Mesendoderm (in vitro differentiated cells): ENCODE measurements around the gene ARHGAP22.

ENCODE experiments used
- DNase-seq: peaks from one replicate; pipeline ENCODE4 v3.0.0; 2013
- H2AK5ac ChIP-seq: 2 replicates; pipeline ENCODE4 v1.6.1; 2013; ENCODE audit warnings: low read length, inconsistent platforms
- H2BK120ac ChIP-seq: 2 replicates; pipeline ENCODE4 v1.6.1; 2013; ENCODE audit warnings: low read depth, mild to moderate bottlenecking, low read length, moderate library complexity, mixed read lengths
- H2BK15ac ChIP-seq: replicated peaks from 2 replicates; pipeline ENCODE4 v1.6.1; 2013; ENCODE audit warnings: low read depth, mild to moderate bottlenecking, moderate library complexity
- H2BK5ac ChIP-seq: 2 replicates; pipeline ENCODE4 v1.6.1; 2013; ENCODE audit warnings: low read length, inconsistent platforms
- H3K18ac ChIP-seq: 2 replicates; pipeline ENCODE4 v1.6.1; 2013; ENCODE audit warnings: mild to moderate bottlenecking, low read length, mixed read lengths
- H3K23ac ChIP-seq: one replicate; pipeline ENCODE4 v1.6.1; 2013; ENCODE audit warnings: low read length
- H3K27ac ChIP-seq: 2 replicates; pipeline ENCODE4 v1.5.1; 2013; ENCODE audit warnings: low read depth, mild to moderate bottlenecking, inconsistent platforms, low read length, moderate library complexity
- H3K27me3 ChIP-seq: 2 replicates; pipeline ENCODE4 v1.6.1; 2013; ENCODE audit warnings: low read length, control low read depth, mild to moderate bottlenecking, inconsistent platforms; ENCODE audit not compliant: insufficient read depth, poor library complexity
- H3K36me3 ChIP-seq: 2 replicates; pipeline ENCODE4 v1.6.1; 2013; ENCODE audit warnings: low read length, inconsistent platforms; ENCODE audit not compliant: control insufficient read depth, insufficient read depth
- H3K4ac ChIP-seq: one replicate; pipeline ENCODE4 v1.6.1; 2013; ENCODE audit warnings: low read depth, mild to moderate bottlenecking, low read length, moderate library complexity
- H3K4me1 ChIP-seq: 2 replicates; pipeline ENCODE4 v1.6.1; 2013; ENCODE audit warnings: low read depth, low read length, inconsistent platforms; ENCODE audit not compliant: control insufficient read depth
- H3K4me2 ChIP-seq: 2 replicates; pipeline ENCODE4 v1.6.1; 2013; ENCODE audit warnings: low read length
- H3K4me3 ChIP-seq: 2 replicates; pipeline ENCODE4 v1.5.1; 2013; ENCODE audit warnings: mild to moderate bottlenecking, low read length
- H3K56ac ChIP-seq: one replicate; pipeline ENCODE4 v1.6.1; 2013; ENCODE audit warnings: low read length
- H3K79me1 ChIP-seq: 2 replicates; pipeline ENCODE4 v1.6.1; 2013; ENCODE audit warnings: low read length, inconsistent platforms
- H3K79me2 ChIP-seq: 2 replicates; pipeline ENCODE4 v1.6.1; 2013; ENCODE audit warnings: mild to moderate bottlenecking, low read length; ENCODE audit not compliant: control insufficient read depth, insufficient read depth
- H3K9ac ChIP-seq: 2 replicates; pipeline ENCODE4 v1.6.1; 2013; ENCODE audit warnings: low read length, inconsistent platforms
- H4K5ac ChIP-seq: one replicate; pipeline ENCODE4 v1.6.1; 2013; ENCODE audit warnings: low read length
- H4K8ac ChIP-seq: one replicate; pipeline ENCODE4 v1.6.1; 2013; ENCODE audit warnings: low read depth, mild to moderate bottlenecking, control low read depth, low read length, moderate library complexity
- WGBS: extraction: QIAGEN DNeasy Blood & Tissue Kit; methylation state at CpG from one replicate; pipeline ENCODE4 v1.1.7; 2013; ENCODE audit warnings: low lambda C conversion rate, missing lambda C conversion rate; ENCODE audit not compliant: insufficient coverage; ENCODE audit errors: extremely low coverage; 5-methylcytosine and 5-hydroxymethylcytosine counted together

Gene ARHGAP22

GRCh38 chr10:48609441-48609840 is 4.6 kb upstream of the ARHGAP22 start:
- Histone ChIP-seq H3K4me3 (no peak overlapping the region), H3K18ac (no peak overlapping the region), H4K8ac (no peak overlapping the region), H3K9ac (no peak overlapping the region), H3K56ac (no peak overlapping the region), H2BK15ac (no peak overlapping the region), H3K4ac (no peak overlapping the region), H4K5ac (no peak overlapping the region), H2BK5ac (no peak overlapping the region), H2AK5ac (no peak overlapping the region), H3K4me1 (no peaks in the 10 kb centered on the region), H3K79me2 (no peaks in the 10 kb centered on the region), H3K23ac (no peak overlapping the region), H3K4me2 (no peak overlapping the region), H3K79me1 (no peaks in the 10 kb centered on the region), H2BK120ac (no peak overlapping the region), H3K27me3 (no peaks in the 10 kb centered on the region), H3K27ac (no peak overlapping the region), H3K36me3 (no peaks in the 10 kb centered on the region)
- no peak for DNase-seq
- WGBS = no CpG with 5 or more reads among the region's 5 CpGs

- Histone ChIP-seq H3K79me1 (no peaks in the 10 kb centered on the region), H3K4me1 (no peaks in the 10 kb centered on the region), H3K4ac (no peak overlapping the region), H3K4me3 (no peak overlapping the region), H3K23ac (no peak overlapping the region), H3K79me2 (no peaks in the 10 kb centered on the region), H3K56ac (no peak overlapping the region), H4K8ac (no peak overlapping the region), H3K18ac (no peak overlapping the region), H3K27me3 (no peaks in the 10 kb centered on the region), H2AK5ac (no peak overlapping the region), H3K27ac (no peak overlapping the region), H2BK5ac (no peak overlapping the region), H2BK15ac (no peak overlapping the region), H3K36me3 (no peaks in the 10 kb centered on the region), H3K9ac (no peak overlapping the region), H4K5ac (no peak overlapping the region), H2BK120ac (no peak overlapping the region), H3K4me2 (no peak overlapping the region)
- no peak for DNase-seq
Observed at GRCh38 chr10:48608976-48609375, 4.1 kb upstream of the ARHGAP22 start.

- no peak overlapping the region for H2BK120ac ChIP-seq
- no peaks in the 10 kb centered on the region for H3K79me1 ChIP-seq
- H3K27me3 ChIP-seq = no peaks in the 10 kb centered on the region
- DNase-seq = peak; percentile 79
- no peaks in the 10 kb centered on the region for H3K79me2 ChIP-seq
- H4K8ac ChIP-seq = no peak overlapping the region
- H2AK5ac ChIP-seq = no peak overlapping the region
- no peak overlapping the region for H2BK15ac ChIP-seq
- H3K4me3 ChIP-seq = no peak overlapping the region
- H2BK5ac ChIP-seq = no peak overlapping the region
- no peak overlapping the region for H4K5ac ChIP-seq
- H3K4me1 ChIP-seq = no peaks in the 10 kb centered on the region
- WGBS = no CpG with 5 or more reads among the region's 3 CpGs
- no peak overlapping the region for H3K9ac ChIP-seq
- H3K27ac ChIP-seq = no peak overlapping the region
- H3K4me2 ChIP-seq = no peak overlapping the region
- no peak overlapping the region for H3K23ac ChIP-seq
- no peak overlapping the region for H3K4ac ChIP-seq
- H3K56ac ChIP-seq = no peak overlapping the region
- H3K36me3 ChIP-seq = no peaks in the 10 kb centered on the region
- no peak overlapping the region for H3K18ac ChIP-seq
Observed at GRCh38 chr10:48608279-48608681, 3.4 kb upstream of the ARHGAP22 start.

- Histone ChIP-seq H3K18ac (no peak overlapping the region), H2AK5ac (no peak overlapping the region), H3K4me2 (no peak overlapping the region), H4K5ac (no peak overlapping the region), H3K79me1 (no peaks in the 10 kb centered on the region), H3K4ac (no peak overlapping the region), H3K27ac (no peak overlapping the region), H2BK120ac (no peak overlapping the region), H3K56ac (no peak overlapping the region), H3K4me3 (no peak overlapping the region), H2BK5ac (no peak overlapping the region), H3K9ac (no peak overlapping the region), H3K79me2 (no peaks in the 10 kb centered on the region), H3K4me1 (no peaks in the 10 kb centered on the region), H2BK15ac (no peak overlapping the region), H3K27me3 (no peaks in the 10 kb centered on the region), H4K8ac (no peak overlapping the region), H3K23ac (no peak overlapping the region), H3K36me3 (no peaks in the 10 kb centered on the region)
- no CpG with 5 or more reads among the region's 6 CpGs for WGBS
- DNase-seq = no peak
Observed at GRCh38 chr10:48607356-48608278, 2.7 kb upstream of the ARHGAP22 start.

GRCh38 chr10:48606530-48607355 is 1.9 kb upstream of the ARHGAP22 start:
- no peak overlapping the region for H3K27ac ChIP-seq
- H3K18ac ChIP-seq = no peak overlapping the region

More at GRCh38 chr10:48606530-48607355, 1.9 kb upstream of the ARHGAP22 start:
- Histone ChIP-seq H3K27me3 (no peaks in the 10 kb centered on the region), H2BK15ac (no peak overlapping the region), H3K79me2 (no peaks in the 10 kb centered on the region), H3K4ac (no peak overlapping the region), H4K5ac (no peak overlapping the region), H3K36me3 (no peaks in the 10 kb centered on the region), H2AK5ac (no peak overlapping the region), H3K4me2 (no peak overlapping the region), H4K8ac (no peak overlapping the region), H3K4me1 (no peaks in the 10 kb centered on the region), H3K9ac (no peak overlapping the region), H3K23ac (no peak overlapping the region), H3K79me1 (no peaks in the 10 kb centered on the region), H3K4me3 (no peak overlapping the region), H3K56ac (no peak overlapping the region), H2BK5ac (no peak overlapping the region), H2BK120ac (no peak overlapping the region)
- WGBS = no CpG with 5 or more reads among the region's 8 CpGs
- no peak for DNase-seq
